ENCODE data around the gene ATP2B1.

DNA sequence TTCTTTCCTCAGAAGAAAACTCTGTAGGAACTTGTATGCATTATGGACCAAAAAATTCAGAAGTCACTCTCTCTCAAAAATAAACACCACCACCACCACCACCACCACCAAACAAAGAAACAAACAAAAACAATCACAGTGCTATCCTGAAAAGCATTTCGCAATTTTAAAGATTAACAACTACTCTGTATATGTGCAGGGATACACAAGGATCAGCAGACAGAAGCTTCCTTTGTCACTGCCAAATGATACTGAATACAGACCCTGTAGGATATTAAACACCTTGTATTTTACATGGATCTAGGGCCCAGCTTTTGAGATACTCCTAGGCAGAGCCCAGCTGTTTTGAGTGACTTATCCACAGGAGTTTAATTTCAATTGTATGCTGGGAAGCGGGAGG lies 31.7 kb downstream of the ATP2B1 start:
- no peak for TF ChIP-seq CTCF (IDR thresholded peaks at IDR 0.05; ENCODE audit: extremely low read depth in 1 of 2, insufficient read depth in 1 of 2, low read depth in 1 of 2, low read length in 2 of 2)
- TF ChIP-seq POLR2AphosphoS5 (IDR thresholded peaks at IDR 0.05; ENCODE audit: insufficient read depth, low read depth, low read length) = no peak
- TF ChIP-seq MAX (IDR thresholded peaks at IDR 0.05; ENCODE audit: insufficient read depth, insufficient read length) = no peak

Measured in endothelial cell of umbilical vein (primary cell).